Renal pelvis (tissue), 4 donors: ENCODE data around the gene SPACA7. TPM values are rescaled to one million over a fixed set of nuclear protein-coding genes. Genes with fewer than 3 reads are reported as not detected.
"Not testable (repeated sequence)": the region's sequence is repeated elsewhere in the genome, so short reads cannot be mapped to it uniquely, and the experiment has no call there.

Source experiments
- DNase-seq: peaks from one replicate; pipeline ENCODE4 v3.0.0-alpha.2; 2013
- polyA plus RNA-seq, 3 donors: library from polyadenylated mRNA; unstranded; fragments of 120-200 nt; gene quantifications; one replicate each; pipeline ENCODE4 v1.2.1, GENCODE V29; 2013; ENCODE audit not compliant: insufficient read length in 3 of 3

SPACA7 gene
- polyA plus RNA-seq, 3 donors = not detected

DNA sequence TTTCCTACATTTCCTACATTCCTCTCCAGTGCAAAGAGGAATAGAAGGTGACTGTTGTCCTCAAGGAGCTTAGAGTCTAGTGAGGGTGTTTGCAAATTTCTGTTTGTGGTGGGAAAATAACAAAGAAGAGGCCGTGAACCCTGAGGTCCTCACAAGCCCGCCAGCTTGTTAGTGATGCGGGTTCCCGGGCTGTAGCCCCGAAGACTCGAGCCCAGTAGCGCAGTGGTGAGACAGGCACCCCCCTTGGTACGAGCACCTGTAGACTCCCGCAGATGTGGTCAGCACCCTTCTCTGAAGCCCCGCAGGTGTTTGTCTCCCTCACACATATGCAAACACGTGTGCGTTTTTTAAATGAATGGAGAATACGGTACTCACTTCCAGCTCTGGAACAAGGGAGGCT is 26.5 kb upstream of the SPACA7 start:
- no peak for DNase-seq

GRCh38 chr13:112350300-112350699 is 25.9 kb upstream of the SPACA7 start:
- DNase-seq = no peak

- no peak for DNase-seq
Observed at GRCh38 chr13:112351825-112352224, 24.3 kb upstream of the SPACA7 start.

GRCh38 chr13:112353856-112354255 is 22.3 kb upstream of the SPACA7 start:
- no peak for DNase-seq

DNA sequence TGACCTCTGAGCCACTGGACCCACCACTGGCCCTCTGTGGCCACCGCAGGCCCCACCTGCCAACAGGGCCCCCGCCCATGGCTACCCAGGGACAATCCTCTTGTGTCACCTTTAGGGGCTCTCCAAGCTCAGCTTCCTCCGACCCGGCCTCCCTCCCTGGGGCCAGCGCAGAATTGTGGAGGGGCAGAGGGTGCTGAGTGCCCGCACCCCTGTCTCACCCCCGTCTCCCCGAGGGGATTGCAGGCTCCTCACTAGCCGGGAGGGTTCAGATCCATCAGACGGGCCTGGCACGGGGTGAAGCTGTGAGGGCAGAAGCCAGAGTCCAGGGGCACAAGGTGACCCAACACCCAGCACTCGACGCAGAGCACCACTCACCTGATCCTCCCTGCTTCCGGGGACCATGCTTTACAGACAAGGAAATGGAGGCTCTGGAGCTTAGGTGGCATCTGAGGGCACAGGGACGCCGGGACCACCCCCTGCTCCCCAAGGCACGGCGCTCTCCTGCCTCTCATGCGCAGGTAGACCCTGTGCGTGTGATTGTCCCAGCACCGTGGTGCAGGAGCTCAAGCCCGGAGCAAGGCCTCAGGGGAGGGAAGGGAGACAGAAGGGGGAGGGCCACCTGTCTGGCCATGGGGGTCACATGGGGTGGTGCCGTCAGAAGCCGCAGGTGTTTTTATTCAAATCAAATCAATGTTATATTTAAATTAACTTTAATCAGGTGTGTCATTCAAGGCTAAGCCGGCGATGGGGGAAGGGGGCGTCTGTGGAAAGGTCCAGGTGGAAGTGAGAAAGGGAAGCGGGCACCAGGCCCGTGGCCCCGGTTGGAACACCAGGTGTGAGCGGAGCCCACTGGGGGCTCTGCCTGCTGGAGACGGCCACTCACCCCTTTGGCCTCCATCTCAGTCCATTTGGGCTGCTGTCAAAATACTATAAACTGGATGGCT is 21.6 kb upstream of the SPACA7 start:
- DNase-seq = no peak

DNA sequence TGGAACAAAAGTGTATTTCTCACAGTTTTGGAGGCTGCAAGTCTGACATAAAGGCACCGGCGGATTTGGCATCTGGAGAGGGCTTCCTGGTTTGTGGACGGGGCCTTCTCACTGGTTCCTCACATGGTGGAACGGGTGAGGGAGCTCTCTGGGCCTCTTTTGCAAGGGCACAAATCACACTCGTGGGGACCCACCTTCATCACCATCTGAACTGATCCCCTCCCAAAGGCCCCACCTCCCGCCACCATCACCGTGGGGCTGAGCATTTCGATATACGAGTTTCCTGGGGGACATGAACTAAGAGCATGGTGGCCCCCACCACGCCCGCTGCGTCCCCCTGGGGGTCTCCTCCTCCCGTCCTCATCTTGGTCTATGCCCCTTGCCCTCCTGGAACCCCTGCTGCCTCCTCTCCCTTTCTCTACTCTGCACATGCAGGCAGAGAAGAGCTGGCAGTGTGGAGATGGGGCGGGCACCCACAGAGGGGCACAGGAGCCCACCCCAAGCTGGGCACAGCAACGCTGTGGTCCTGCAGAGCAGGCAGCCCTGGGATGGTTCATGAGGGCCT is 20.8 kb upstream of the SPACA7 start:
- no peak for DNase-seq

DNA sequence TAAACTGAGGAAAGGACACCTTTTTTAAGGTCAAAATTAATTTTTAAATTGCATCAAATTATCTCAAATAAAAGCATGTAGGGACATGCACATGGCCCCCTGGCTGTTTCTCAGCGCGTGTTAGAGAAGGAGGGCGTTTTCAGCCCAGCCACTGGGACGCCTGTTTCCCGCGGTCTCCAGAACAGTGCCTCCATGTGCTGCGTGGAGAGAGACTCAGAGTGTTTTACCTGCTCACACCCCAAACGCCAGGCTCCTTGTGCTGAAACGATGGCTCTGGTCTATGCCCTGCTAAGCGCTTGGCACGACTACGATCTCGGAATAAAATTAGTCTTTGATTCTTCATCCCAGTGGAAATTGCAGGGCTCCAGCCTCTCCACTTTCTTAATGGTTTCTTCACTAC is 20.0 kb upstream of the SPACA7 start:
- DNase-seq = no peak

GRCh38 chr13:112358156-112358555 is 18.0 kb upstream of the SPACA7 start:
- DNase-seq = no peak

DNA sequence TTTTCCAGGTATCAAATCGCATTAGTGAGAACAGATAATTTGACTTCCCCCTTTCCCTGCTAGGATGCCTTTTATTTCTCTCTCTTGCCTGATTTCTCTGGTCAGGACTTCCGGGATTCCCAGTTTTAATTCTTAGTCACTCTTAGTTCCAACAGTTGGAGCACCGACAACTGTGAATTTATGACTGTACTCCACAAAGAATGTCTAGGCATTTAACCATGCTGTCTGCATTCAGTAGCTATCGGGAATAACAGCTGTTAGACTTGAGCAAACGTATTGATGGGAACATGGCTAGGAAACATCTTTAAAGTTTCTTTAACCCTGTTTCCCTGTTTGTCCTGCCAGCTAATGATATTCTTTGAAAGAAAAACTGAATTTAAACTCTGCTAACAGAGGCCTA is 14.1 kb upstream of the SPACA7 start:
- DNase-seq = no peak

- no peak for DNase-seq
Observed at GRCh38 chr13:112363867-112364528, 12.2 kb upstream of the SPACA7 start.

GRCh38 chr13:112366907-112367646 is 9.1 kb upstream of the SPACA7 start:
- no peak for DNase-seq

GRCh38 chr13:112368883-112369282 is 7.3 kb upstream of the SPACA7 start:
- DNase-seq = no peak

DNA sequence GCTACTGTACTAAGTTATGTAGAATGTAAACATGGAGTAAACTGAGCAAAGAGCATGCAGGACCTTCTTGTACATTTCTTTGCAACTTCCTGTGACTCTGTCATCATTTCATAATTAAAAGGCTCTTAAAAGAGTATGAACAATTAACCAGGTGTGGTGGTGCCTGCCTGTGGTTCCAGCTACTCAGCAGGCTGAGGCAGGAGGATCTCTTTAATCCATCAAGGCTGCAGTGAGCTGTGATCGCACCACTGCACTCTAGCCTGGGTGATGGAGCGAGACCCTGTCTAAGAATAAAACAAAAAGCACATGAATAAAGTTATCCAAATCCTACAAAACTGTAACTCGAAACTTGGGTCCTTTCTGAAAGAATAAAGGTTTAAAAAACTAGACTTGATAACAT is 5.8 kb upstream of the SPACA7 start:
- DNase-seq = no peak

GRCh38 chr13:112374271-112374670 is 1.9 kb upstream of the SPACA7 start:
- DNase-seq = no peak

GRCh38 chr13:112391746-112392145 is 15.6 kb downstream of the SPACA7 start:
- DNase-seq = no peak

GRCh38 chr13:112392719-112393118 is 16.6 kb downstream of the SPACA7 start:
- no peak for DNase-seq

DNA sequence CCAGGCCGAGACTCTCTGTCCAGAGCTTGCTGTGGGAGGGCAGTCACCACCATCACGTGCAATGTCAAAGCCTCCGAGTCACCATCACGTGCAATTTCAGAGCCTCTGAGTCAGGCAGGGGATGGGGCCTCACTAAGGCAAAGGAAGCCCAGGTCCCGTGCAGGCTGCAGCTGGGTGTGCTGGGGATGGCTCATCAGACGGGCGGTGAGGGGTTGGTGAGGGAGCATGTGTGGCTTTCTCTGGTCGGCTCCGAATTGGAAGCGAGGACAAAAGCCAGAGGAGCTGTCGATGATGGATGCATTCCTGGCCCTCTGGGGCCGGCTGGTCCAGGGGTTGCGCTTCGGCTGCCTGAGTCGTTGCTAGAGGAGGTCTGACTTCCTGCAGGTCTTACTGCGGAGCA is 18.9 kb downstream of the SPACA7 start:
- not testable (repeated sequence) for DNase-seq

DNA sequence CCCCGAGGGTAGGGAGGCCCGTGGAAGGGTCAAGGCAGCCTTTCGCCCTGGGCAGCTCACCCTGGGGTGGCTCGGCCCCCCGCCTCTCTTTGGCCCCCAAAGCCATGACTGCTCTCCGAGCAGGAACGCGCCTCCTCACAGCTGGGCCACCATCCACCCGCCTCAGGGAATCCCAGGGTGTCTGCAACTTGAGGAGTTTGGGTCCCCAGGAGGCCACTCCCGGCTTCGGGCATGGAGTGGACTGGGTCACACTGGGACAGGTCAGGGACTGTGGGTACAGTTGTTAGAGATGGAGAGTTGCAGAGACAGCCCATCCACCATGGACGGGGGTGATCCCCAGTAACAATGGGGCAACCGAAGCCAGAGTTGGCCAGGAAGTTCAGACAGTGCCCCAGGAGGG is 19.8 kb downstream of the SPACA7 start:
- not testable (repeated sequence) for DNase-seq

DNA sequence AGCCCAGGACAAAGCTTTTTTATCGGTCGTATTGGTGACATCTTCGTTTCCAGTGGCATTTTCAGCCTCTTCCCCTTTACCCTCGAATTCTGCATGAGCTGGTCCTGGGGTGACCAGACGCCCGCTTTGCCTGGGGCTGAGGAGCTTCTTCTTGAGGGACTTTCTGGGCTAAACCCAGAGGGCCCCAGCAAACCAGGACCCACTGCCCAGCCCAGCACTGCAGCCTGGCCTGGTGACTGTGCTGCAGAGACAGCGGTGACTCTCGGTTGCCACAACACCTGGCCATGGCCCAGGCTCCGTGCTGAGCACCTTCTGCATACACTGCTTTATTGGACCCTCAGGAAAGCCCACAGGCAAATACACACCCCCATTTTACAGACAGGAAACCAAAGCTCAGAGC is 21.0 kb downstream of the SPACA7 start:
- no peak for DNase-seq

- not testable (repeated sequence) for DNase-seq
Observed at GRCh38 chr13:112398347-112398746, 22.2 kb downstream of the SPACA7 start.

DNA sequence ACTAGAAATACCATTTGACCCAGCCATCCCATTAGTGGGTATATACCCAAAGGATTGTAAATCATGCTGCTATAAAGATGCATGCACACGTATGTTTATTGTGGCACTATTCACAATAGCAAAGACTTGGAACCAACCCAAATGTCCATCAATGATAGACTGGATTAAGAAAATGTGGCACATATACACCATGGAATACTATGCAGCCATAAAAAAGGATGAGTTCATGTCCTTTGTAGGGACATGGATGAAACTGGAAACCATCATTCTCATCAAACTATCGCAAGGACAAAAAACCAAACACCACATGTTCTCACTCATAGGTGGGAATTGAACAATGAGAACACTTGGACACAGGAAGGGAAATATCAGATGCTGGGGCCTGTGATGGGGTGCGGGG is 33.7 kb downstream of the SPACA7 start:
- DNase-seq = not testable (repeated sequence)

DNA sequence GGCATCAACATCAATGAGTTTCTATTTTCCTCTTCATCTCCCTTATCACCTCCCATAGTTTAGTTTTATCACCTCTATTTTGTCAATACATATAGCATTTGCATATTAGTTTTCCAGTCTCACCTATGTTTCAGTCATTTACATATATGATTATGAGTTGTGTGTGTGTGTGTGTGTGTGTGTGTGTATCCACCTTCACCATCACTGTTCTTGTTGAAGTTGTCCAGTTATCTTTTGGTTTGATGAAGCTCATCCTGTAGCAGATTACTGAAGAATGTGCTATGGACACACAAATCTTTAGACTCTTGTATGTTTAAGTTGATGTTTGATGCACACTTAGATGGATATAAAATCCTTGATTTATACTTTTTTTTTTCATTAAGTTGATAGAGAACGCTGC is 40.5 kb downstream of the SPACA7 start:
- DNase-seq = no peak
